Mesodermal cell (in vitro differentiated cells): ENCODE data around the gene EPAS1.

Experiments used
- H3K27ac ChIP-seq: 2 replicates; pipeline ENCODE4 v1.7.0; 2013; ENCODE audit warnings: mild to moderate bottlenecking, low read depth, low read length, moderate library complexity; ENCODE audit not compliant: severe bottlenecking
- H3K36me3 ChIP-seq: 2 replicates; pipeline ENCODE4 v1.7.1; 2013; ENCODE audit warnings: mild to moderate bottlenecking, low read length, moderate library complexity; ENCODE audit not compliant: control insufficient read depth, insufficient read depth
- H3K4me1 ChIP-seq: one replicate; pipeline ENCODE4 v1.7.1; 2013; ENCODE audit warnings: mild to moderate bottlenecking, low read length; ENCODE audit not compliant: insufficient read depth, control insufficient read depth, poor library complexity, severe bottlenecking
- H3K4me3 ChIP-seq: 2 replicates; pipeline ENCODE4 v1.7.0; 2013; ENCODE audit warnings: low read length, control low read depth, mild to moderate bottlenecking; ENCODE audit not compliant: insufficient read depth, poor library complexity, severe bottlenecking; ENCODE audit errors: extremely low read depth
- H3K9me3 ChIP-seq: 2 replicates; pipeline ENCODE4 v1.7.1; 2013; ENCODE audit warnings: mild to moderate bottlenecking, low read length, moderate library complexity; ENCODE audit not compliant: control insufficient read depth
- WGBS, 2 experiments: methylation state at CpG; one replicate each; pipeline ENCODE4 v1.1.5; 2013; ENCODE audit warnings: missing lambda C conversion rate in 2 of 2; ENCODE audit not compliant: insufficient coverage in 2 of 2; 5-methylcytosine and 5-hydroxymethylcytosine counted together

EPAS1 gene

DNA sequence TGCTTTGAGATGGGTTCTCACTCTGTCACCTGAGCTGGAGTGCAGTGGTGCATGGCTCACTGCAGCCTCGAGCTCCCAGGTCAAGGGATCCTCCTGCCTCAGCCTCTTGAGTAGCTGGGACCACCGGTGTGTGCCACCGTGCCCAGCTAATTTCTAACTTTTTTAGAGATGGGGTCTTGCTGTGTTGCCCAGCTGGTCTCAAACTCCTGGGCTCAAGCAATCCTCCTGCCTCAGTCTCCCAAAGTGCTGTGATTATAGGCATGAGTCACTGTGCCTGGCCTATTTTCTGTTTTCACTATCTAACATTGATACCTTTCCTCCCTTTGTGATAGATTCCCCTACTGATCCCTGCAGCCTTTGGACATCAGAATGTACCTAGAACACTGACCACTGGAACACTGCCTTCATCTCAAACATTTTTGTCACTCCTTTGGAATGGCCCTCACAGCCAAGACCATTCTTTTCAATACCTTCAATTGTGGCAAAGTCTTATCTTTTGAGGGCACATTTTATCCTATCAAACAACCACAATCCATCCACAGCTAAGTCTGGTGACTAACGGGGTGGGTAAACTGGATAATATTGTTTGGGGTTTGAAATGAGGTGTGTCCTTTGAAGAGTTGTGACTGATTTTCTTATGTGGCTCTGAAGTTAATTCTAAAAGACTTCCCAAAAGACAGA is 43.7 kb downstream of the EPAS1 start:
- H3K4me1 ChIP-seq = peaks cover 17% of the 10 kb centered on the region
- no peaks in the 10 kb centered on the region for H3K36me3 ChIP-seq
- no peaks in the 10 kb centered on the region for H3K9me3 ChIP-seq
- 94 to 100% methylated on average over 3 of the region's 4 CpGs for WGBS, 2 experiments
- H3K27ac ChIP-seq = no peak overlapping the region
- H3K4me3 ChIP-seq = no peak overlapping the region

DNA sequence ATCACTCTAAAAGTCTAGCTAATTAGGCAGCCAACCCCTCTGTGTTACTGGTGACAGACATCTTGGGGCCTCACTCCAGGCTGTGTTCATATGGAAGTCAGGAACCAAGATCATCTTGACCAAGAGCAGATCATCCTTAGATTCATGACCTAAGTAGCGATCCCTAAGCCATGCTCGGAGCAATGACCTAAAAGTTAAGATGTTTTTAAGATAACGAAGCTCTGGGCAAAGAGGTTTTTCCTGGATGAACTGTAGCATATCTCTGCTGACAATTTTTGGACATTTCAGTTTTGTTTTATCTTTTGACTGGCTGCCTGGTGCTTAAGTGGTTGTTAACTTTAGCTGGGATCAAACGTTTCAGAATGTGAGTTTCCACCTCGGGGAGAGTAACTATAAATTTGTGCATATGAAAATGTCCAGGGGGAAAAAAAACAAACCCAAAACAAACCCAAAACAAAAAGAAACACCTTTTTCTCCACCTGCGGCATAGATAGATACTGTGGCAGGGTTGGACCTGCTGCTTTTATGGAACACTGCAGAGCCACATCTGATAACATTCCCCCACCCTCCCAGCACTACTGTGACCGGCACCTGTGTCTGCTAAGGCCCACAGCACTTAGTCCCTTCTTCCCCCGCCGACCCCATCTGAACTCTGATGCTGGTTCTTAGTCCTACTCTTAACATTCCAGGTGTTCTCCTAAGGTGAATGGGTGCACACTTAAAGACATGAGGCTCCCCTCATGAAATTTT is 45.5 kb downstream of the EPAS1 start:
- peaks cover 10% of the 10 kb centered on the region for H3K4me1 ChIP-seq
- 91 to 93% methylated on average over 4 to 5 of the region's 9 CpGs for WGBS, 2 experiments
- no peak overlapping the region for H3K4me3 ChIP-seq
- no peaks in the 10 kb centered on the region for H3K9me3 ChIP-seq
- no peaks in the 10 kb centered on the region for H3K36me3 ChIP-seq
- H3K27ac ChIP-seq = no peak overlapping the region

DNA sequence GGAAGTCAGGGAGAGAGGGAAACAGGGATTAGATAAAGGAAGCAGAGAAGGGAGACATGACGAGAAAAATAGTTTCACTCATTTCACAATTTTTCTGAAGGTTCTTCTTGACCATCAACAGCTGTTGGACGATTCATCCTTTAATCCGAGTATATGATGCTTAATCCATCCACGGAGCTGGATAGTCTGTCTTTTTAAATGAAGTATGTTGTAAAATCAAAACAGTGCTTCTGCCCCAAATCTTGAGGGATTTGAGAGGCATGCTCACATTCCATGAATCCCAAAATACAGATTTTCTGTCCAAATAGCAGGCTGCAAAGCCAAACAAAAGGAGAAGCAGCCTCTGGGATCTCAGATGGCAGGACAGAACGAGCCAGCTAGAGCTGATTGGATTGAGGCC is 47.5 kb downstream of the EPAS1 start:
- Histone ChIP-seq H3K36me3 (no peaks in the 10 kb centered on the region), H3K27ac (no peak overlapping the region), H3K4me1 (peaks cover 10% of the 10 kb centered on the region), H3K4me3 (no peak overlapping the region), H3K9me3 (no peaks in the 10 kb centered on the region)
- 96 to 100% methylated on average over 1 to 4 of the region's 5 CpGs for WGBS, 2 experiments

DNA sequence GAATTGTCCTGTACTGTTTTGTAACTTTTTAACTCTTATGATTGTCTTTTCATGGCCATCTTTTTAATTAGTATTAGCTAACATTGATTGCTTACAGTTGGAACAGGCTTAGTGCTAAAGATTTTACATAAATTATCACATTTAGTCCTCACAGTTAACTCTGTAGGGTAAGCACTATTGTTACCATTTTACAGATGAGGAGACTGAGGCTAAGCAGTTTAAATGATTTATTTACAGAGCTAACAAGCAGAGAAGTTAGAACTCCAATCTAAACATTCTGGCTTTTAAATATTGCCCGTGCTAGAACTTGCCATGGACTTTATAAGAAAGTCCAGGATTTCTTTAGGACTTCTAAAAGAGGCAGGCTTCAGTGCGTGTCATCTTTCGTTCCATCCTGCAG is 48.6 kb downstream of the EPAS1 start:
- Histone ChIP-seq H3K36me3 (no peaks in the 10 kb centered on the region), H3K4me3 (no peak overlapping the region), H3K4me1 (no peaks in the 10 kb centered on the region), H3K9me3 (no peaks in the 10 kb centered on the region), H3K27ac (no peak overlapping the region)
- 86 to 100% methylated on average over 2 to 3 of the region's 3 CpGs for WGBS, 2 experiments

DNA sequence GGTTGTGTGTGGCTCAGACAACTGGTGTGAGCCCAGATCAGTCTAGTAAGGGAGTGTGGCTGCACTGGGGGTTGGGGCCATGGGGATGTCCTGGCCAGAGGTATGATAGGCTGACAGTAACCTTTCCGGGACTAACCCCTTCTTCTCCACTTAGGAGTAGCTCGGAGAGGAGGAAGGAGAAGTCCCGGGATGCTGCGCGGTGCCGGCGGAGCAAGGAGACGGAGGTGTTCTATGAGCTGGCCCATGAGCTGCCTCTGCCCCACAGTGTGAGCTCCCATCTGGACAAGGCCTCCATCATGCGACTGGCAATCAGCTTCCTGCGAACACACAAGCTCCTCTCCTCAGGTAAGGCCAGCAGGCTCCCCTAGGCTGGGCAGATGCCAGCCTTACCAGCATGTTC is 49.5 kb downstream of the EPAS1 start:
- Histone ChIP-seq H3K27ac (no peak overlapping the region), H3K36me3 (no peaks in the 10 kb centered on the region), H3K4me3 (no peak overlapping the region), H3K4me1 (no peaks in the 10 kb centered on the region), H3K9me3 (no peaks in the 10 kb centered on the region)
- WGBS, 2 experiments = 91 to 96% methylated on average over 5 to 10 of the region's 10 CpGs

DNA sequence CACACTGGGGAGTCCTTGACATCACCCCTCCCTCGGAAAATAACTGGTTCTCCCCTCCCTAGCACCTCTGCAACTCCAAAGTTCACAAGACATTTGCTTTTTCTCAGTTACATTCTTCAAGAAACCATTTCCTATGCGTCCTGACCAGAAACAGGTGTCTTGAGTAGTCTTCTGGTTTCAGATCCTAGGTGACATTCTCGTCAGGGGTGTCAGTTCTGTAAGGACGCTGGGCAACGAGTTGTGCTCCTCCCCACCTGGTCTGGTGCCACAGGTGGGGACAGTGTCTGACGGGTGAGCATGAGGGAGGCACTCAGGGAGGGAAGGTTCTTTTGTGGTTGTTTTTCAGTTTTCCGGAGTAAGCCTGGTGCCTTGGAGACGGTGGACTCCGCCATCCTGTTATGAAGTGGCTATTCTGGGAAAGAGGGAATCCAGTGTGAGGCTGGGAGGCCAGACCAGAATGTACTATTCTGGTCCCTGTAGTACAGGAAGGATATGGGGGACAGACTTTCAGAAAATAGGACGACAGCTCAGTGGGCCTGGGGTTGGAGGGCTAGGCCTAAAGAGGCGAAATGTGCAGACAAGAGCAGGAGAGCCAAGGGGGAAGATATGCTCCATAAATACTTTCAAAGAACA is 50.6 kb downstream of the EPAS1 start:
- Histone ChIP-seq H3K36me3 (no peaks in the 10 kb centered on the region), H3K27ac (no peak overlapping the region), H3K9me3 (no peaks in the 10 kb centered on the region), H3K4me3 (no peak overlapping the region), H3K4me1 (no peaks in the 10 kb centered on the region)
- 88 to 91% methylated on average over 10 of the region's 11 CpGs for WGBS, 2 experiments

DNA sequence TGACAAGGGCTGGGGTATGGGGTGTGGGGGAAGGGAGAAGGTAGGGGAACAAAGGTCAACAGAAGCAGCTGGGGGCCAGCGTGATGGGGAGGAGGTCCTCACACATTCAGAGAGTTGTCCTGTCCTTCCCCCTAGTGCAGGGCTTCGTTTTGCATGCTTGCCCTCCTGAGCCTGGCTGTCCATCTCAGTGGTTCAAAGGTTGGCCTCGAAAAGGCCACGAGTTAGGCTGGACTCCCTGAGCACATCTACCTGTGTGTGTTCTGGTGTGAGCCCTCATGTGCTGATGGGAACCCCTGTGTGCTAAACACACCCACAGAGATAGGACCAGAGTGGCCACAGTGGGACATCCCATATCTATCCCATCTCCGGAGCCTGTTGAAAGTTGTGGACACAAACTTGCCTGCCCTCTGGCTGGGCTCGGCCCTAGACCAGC is 51.9 kb downstream of the EPAS1 start:
- H3K27ac ChIP-seq = no peak overlapping the region
- H3K36me3 ChIP-seq = no peaks in the 10 kb centered on the region
- H3K9me3 ChIP-seq = no peaks in the 10 kb centered on the region
- WGBS, 2 experiments = 70 to 87% methylated on average over 5 to 6 of the region's 6 CpGs
- H3K4me3 ChIP-seq = no peak overlapping the region
- H3K4me1 ChIP-seq = no peaks in the 10 kb centered on the region

DNA sequence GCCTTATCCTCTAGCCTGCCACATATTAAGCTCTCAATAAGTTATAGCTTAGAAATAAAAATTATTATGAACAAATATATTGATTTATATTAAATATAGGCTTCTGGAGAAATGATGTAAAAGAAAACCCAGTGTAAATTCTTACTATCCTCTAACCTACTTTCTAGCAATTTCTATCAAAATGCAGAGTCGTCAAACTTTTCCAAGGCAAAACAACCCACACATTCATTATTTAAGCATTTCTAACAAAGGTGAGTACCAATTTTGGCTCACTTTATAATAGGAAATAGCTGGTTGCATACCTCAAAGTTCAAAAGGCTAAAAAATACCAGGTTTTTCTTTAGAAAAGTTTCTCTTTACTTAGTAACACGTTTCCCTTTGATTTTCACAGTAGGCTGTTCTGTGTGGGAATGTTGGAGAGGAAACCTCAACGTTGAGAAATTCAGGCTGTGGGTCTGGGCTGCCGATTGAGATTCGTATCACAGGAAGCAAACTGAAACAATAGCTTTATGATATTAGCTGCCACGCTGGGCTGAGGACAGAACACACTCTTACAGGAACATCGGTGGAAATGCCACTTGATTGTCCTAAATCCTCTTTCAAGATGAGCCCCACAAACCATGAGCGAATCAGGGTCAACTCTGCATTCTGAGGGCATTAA is 53.0 kb downstream of the EPAS1 start:
- Histone ChIP-seq H3K4me3 (no peak overlapping the region), H3K9me3 (no peaks in the 10 kb centered on the region), H3K4me1 (no peaks in the 10 kb centered on the region), H3K27ac (no peak overlapping the region), H3K36me3 (no peaks in the 10 kb centered on the region)
- 79 to 86% methylated on average over 6 of the region's 8 CpGs for WGBS, 2 experiments

DNA sequence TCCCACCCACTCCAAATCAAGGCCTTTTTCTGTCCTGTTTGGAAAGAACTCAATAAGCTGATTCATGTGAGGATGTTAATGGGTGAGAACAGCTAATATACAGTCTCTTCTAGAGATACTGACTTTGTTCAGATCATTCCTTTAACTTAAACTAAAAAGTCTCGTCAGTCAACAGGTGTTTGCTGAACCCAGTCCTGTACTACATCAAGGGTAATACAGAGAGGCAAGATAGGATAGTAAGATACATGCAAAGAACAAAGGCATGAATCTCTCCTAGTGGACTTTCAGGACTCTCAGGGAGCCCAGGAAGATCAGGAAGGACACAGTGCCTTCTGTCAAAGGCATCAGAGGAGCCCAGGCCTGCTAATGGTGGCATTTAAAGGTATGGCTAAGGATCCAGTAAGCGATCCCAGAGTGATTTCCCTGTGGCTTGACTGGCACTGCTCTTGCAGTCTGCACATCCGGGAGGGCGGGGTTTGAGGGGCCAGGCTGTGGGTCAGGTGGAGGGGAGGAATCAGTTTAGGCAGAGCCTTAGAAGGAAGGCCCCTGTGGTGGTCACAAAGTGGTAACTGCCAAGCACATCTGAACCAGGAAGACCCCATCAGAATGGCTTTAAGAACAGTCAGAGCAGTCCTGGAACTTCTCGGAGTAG is 54.0 kb downstream of the EPAS1 start:
- no peak overlapping the region for H3K4me3 ChIP-seq
- H3K27ac ChIP-seq = no peak overlapping the region
- H3K36me3 ChIP-seq = peaks cover 5% of the 10 kb centered on the region
- no peaks in the 10 kb centered on the region for H3K9me3 ChIP-seq
- no peaks in the 10 kb centered on the region for H3K4me1 ChIP-seq
- 85 to 98% methylated on average over 3 to 4 of the region's 5 CpGs for WGBS, 2 experiments

DNA sequence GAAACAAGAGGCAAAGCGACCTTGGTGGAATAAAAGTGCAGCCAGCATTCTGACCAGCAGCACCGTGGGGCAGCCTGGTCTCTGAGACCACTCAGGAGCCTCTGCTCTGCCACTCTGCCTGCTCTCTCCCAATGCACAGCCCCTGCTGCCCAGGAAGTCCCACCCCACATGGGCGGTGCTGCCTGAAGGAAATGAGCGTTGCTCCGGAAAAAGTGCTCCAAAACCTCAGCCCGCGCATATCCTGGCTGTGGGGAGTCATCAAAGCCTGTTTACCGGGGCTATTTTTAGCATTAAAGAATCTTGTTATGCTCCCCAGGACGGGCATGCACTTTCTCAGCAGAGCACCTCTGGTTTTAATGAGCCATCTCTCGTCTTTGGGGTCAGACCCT is 54.5 kb downstream of the EPAS1 start:
- WGBS, 2 experiments = 92 to 93% methylated on average over 9 to 10 of the region's 10 CpGs
- Histone ChIP-seq H3K4me3 (no peak overlapping the region), H3K9me3 (no peaks in the 10 kb centered on the region), H3K36me3 (peaks cover 7% of the 10 kb centered on the region), H3K27ac (no peak overlapping the region), H3K4me1 (no peaks in the 10 kb centered on the region)
